ENCODE results near the gene TTLL8. TPM values are rescaled to one million over a fixed set of nuclear protein-coding genes. Genes with fewer than 3 reads are reported as not detected.

TTLL8 gene
- polyA plus RNA-seq, 1 donor from 2014 or later: not detected

GRCh38 chr22:50016308-50016987, 41.6 kb downstream of the TTLL8 start:
- no peak overlapping the region for H3K4me3 ChIP-seq (ENCODE audit: low read length)
- H3K79me2 ChIP-seq (replicated peaks; ENCODE audit: insufficient read depth, low read length): no peaks in the 10 kb centered on the region
- H3F3A ChIP-seq (ENCODE audit: insufficient read depth, low read length, poor library complexity, severe bottlenecking): no peaks in the 10 kb centered on the region
- no peak overlapping the region for H3K27ac ChIP-seq (ENCODE audit: low read length)
- no peaks in the 10 kb centered on the region for H3K9me2 ChIP-seq (ENCODE audit: insufficient read depth, low read length)
- no peaks in the 10 kb centered on the region for H3K36me3 ChIP-seq (ENCODE audit: insufficient read depth, low read length)
- peaks cover 48% of the 10 kb centered on the region for H3K27me3 ChIP-seq (ENCODE audit: insufficient read depth, low read depth, low read length)
- peaks cover 6% of the 10 kb centered on the region for H3K9me3 ChIP-seq (ENCODE audit: low read length)
- H3K9ac ChIP-seq (ENCODE audit: low read length): no peak overlapping the region
- no peak for TF ChIP-seq EP300 (conservative IDR thresholded peaks at IDR 0.05; ENCODE audit: poor library complexity, severe bottlenecking)
- no peak for TF ChIP-seq RAD21 (conservative IDR thresholded peaks at IDR 0.05)
- no peak for TF ChIP-seq MXI1 (conservative IDR thresholded peaks at IDR 0.05; ENCODE audit: poor library complexity, severe bottlenecking)
- TF ChIP-seq POLR2AphosphoS5 (IDR thresholded peaks at IDR 0.05): no peak
- no peak for TF ChIP-seq EZH2 (IDR thresholded peaks at IDR 0.05; ENCODE audit: borderline replicate concordance, insufficient read depth, low read length, poor library complexity, severe bottlenecking)
- no peak for TF ChIP-seq REST (IDR thresholded peaks at IDR 0.05; ENCODE audit: borderline replicate concordance)
- no peak for TF ChIP-seq TAF1 (IDR thresholded peaks at IDR 0.05; ENCODE audit: low read depth)
- TF ChIP-seq SMC3 (conservative IDR thresholded peaks at IDR 0.05; ENCODE audit: poor library complexity): no peak
- TF ChIP-seq, protein P1, sequence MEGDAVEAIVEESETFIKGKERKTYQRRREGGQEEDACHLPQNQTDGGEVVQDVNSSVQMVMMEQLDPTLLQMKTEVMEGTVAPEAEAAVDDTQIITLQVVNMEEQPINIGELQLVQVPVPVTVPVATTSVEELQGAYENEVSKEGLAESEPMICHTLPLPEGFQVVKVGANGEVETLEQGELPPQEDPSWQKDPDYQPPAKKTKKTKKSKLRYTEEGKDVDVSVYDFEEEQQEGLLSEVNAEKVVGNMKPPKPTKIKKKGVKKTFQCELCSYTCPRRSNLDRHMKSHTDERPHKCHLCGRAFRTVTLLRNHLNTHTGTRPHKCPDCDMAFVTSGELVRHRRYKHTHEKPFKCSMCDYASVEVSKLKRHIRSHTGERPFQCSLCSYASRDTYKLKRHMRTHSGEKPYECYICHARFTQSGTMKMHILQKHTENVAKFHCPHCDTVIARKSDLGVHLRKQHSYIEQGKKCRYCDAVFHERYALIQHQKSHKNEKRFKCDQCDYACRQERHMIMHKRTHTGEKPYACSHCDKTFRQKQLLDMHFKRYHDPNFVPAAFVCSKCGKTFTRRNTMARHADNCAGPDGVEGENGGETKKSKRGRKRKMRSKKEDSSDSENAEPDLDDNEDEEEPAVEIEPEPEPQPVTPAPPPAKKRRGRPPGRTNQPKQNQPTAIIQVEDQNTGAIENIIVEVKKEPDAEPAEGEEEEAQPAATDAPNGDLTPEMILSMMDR (IDR thresholded peaks at IDR 0.05; ENCODE audit: poor library complexity, severe bottlenecking): no peak
- H4K20me1 ChIP-seq (ENCODE audit: insufficient read depth): no peaks in the 10 kb centered on the region
- no peak overlapping the region for H2AFZ ChIP-seq (ENCODE audit: low read depth, low read length)
- H3K4me2 ChIP-seq (ENCODE audit: low read length): no peak overlapping the region

GRCh38 chr22:50015451-50016307, 42.4 kb downstream of the TTLL8 start:
- Histone ChIP-seq H2AFZ (ENCODE audit: low read depth, low read length) (no peak overlapping the region), H3K4me2 (ENCODE audit: low read length) (no peak overlapping the region), H3F3A (ENCODE audit: insufficient read depth, low read length, poor library complexity, severe bottlenecking) (no peaks in the 10 kb centered on the region), H3K79me2 (replicated peaks; ENCODE audit: insufficient read depth, low read length) (no peaks in the 10 kb centered on the region), H4K20me1 (ENCODE audit: insufficient read depth) (no peaks in the 10 kb centered on the region), H3K27ac (ENCODE audit: low read length) (no peak overlapping the region), H3K36me3 (ENCODE audit: insufficient read depth, low read length) (no peaks in the 10 kb centered on the region), H3K4me3 (ENCODE audit: low read length) (no peak overlapping the region), H3K9ac (ENCODE audit: low read length) (no peak overlapping the region), H3K27me3 (ENCODE audit: insufficient read depth, low read depth, low read length) (peaks cover 54% of the 10 kb centered on the region), H3K9me2 (ENCODE audit: insufficient read depth, low read length) (no peaks in the 10 kb centered on the region), H3K9me3 (ENCODE audit: low read length) (peaks cover 6% of the 10 kb centered on the region)
- no peak for TF ChIP-seq POLR2AphosphoS5 (IDR thresholded peaks at IDR 0.05)
- TF ChIP-seq REST (IDR thresholded peaks at IDR 0.05; ENCODE audit: borderline replicate concordance): no peak
- TF ChIP-seq EP300 (conservative IDR thresholded peaks at IDR 0.05; ENCODE audit: poor library complexity, severe bottlenecking): no peak
- TF ChIP-seq EZH2 (IDR thresholded peaks at IDR 0.05; ENCODE audit: borderline replicate concordance, insufficient read depth, low read length, poor library complexity, severe bottlenecking): no peak
- no peak for TF ChIP-seq MXI1 (conservative IDR thresholded peaks at IDR 0.05; ENCODE audit: poor library complexity, severe bottlenecking)
- no peak for TF ChIP-seq SMC3 (conservative IDR thresholded peaks at IDR 0.05; ENCODE audit: poor library complexity)
- no peak for TF ChIP-seq TAF1 (IDR thresholded peaks at IDR 0.05; ENCODE audit: low read depth)
- TF ChIP-seq, protein P1 (IDR thresholded peaks at IDR 0.05; ENCODE audit: poor library complexity, severe bottlenecking): no peak
